RPMI8226 (cell line): ENCODE measurements around the gene ISYNA1.
A peak's percentile ranks its signal among the peaks of the same experiment; 100 is the strongest.

Experiments
- DNase-seq: peaks from one replicate; pipeline ENCODE4 v3.0.0-alpha.2; 2015

Gene ISYNA1

GRCh38 chr19:18442941-18443340 lies 5.0 kb upstream of the ISYNA1 start:
- DNase-seq: no peak

GRCh38 chr19:18441804-18442788 lies 4.2 kb upstream of the ISYNA1 start:
- no peak for DNase-seq

- no peak for DNase-seq
These were observed 3.2 kb upstream of the ISYNA1 start for GRCh38 chr19:18440936-18441803.

GRCh38 chr19:18440415-18440877 lies 2.5 kb upstream of the ISYNA1 start:
- DNase-seq: peak; percentile 48

- no peak for DNase-seq
These were observed 1.9 kb upstream of the ISYNA1 start for GRCh38 chr19:18439910-18440237.

GRCh38 chr19:18439025-18439909 lies 1.3 kb upstream of the ISYNA1 start:
- DNase-seq: no peak

- DNase-seq: no peak
These were observed 545 bp upstream of the ISYNA1 start for GRCh38 chr19:18438331-18439024.

GRCh38 chr19:18436671-18437490 lies 1.1 kb downstream of the ISYNA1 start:
- peak; percentile 86 for DNase-seq

GRCh38 chr19:18435842-18436670 lies 1.9 kb downstream of the ISYNA1 start:
- no peak for DNase-seq

GRCh38 chr19:18435178-18435841 lies 2.6 kb downstream of the ISYNA1 start:
- DNase-seq: no peak

GRCh38 chr19:18434411-18435175 lies 3.3 kb downstream of the ISYNA1 start:
- DNase-seq: no peak

GRCh38 chr19:18433735-18434398 lies 4.1 kb downstream of the ISYNA1 start:
- peak; percentile 48 for DNase-seq

- DNase-seq: peak; percentile 68
These were observed 4.8 kb downstream of the ISYNA1 start for GRCh38 chr19:18433015-18433691.

GRCh38 chr19:18432275-18433014 lies 5.5 kb downstream of the ISYNA1 start:
- no peak for DNase-seq

- DNase-seq: no peak
These were observed 6.4 kb downstream of the ISYNA1 start for GRCh38 chr19:18431351-18432197.
